Activated B cell treated with CpG ODN at 0.5 μM for 24 hours (primary cell): Measurements from ENCODE around the gene SULT1C4. TPM values are rescaled to one million over a fixed set of nuclear protein-coding genes. Genes with fewer than 3 reads are reported as not detected.

ENCODE experiments used
- ATAC-seq: fragments of 200-7000 bp; cut with Tn5 transposase; one replicate; pipeline ENCODE4 v1.10.0; 2021; ENCODE audit warnings: low read depth, mild to moderate bottlenecking, moderate library complexity
- CTCF ChIA-PET: fragments of 350-600 bp; sonication (Branson Sonifier 250); formaldehyde crosslinking; loops from one replicate; lab custom pipeline; 2021; ENCODE audit warnings: antibody characterized with exemption; lab: Charles Lee
- POLR2A ChIA-PET: fragments of 350-600 bp; sonication (Branson Sonifier 250); formaldehyde crosslinking; loops from one replicate; lab custom pipeline; 2021; ENCODE audit warnings: antibody characterized with exemption; lab: Charles Lee
- DNase-seq: peaks from one replicate; pipeline ENCODE4 v3.0.0; 2022
- H3K27ac Mint-ChIP-seq: one replicate; pipeline ENCODE4 v1.8.0; 2020; ENCODE audit warnings: mixed read lengths
- H3K27me3 Mint-ChIP-seq: one replicate; pipeline ENCODE4 v1.8.0; 2021; ENCODE audit warnings: mixed read lengths
- H3K36me3 Mint-ChIP-seq: one replicate; pipeline ENCODE4 v1.8.0; 2021; ENCODE audit warnings: low read depth, mixed read lengths
- H3K4me1 Mint-ChIP-seq: one replicate; pipeline ENCODE4 v1.8.0; 2021; ENCODE audit warnings: mixed read lengths
- H3K4me3 Mint-ChIP-seq: one replicate; pipeline ENCODE4 v1.8.0; 2020; ENCODE audit warnings: mild to moderate bottlenecking, mixed read lengths
- H3K9me3 Mint-ChIP-seq: one replicate; pipeline ENCODE4 v1.8.0; 2020; ENCODE audit warnings: mixed read lengths
- intact Hi-C: fragments of 100-400 bp; cut with micrococcal nuclease; formaldehyde crosslinking; loops from one replicate; pipeline ENCODE4 v1.15.1; 2024
- total RNA-seq: library from RNA; stranded (reverse); gene quantifications from 2 replicates; pipeline ENCODE4 v1.2.3, GENCODE V29; 2022
- TF ChIP-seq, protein P1 (sequence below): fragments of 200-600 bp; IDR thresholded peaks from one replicate; pipeline ENCODE4 v1.8.0; 2022; ENCODE audit warnings: antibody characterized with exemption, mild to moderate bottlenecking

Gene SULT1C4
- total RNA-seq, result not detected in 2 replicates

GRCh38 chr2:108377815-108378630, at the start of gene SULT1C4:
SULT1C4 (plus strand) TSS chr2:108377954; CDS start chr2:108378338, 384 bp downstream.
- TF ChIP-seq, protein P1, sequence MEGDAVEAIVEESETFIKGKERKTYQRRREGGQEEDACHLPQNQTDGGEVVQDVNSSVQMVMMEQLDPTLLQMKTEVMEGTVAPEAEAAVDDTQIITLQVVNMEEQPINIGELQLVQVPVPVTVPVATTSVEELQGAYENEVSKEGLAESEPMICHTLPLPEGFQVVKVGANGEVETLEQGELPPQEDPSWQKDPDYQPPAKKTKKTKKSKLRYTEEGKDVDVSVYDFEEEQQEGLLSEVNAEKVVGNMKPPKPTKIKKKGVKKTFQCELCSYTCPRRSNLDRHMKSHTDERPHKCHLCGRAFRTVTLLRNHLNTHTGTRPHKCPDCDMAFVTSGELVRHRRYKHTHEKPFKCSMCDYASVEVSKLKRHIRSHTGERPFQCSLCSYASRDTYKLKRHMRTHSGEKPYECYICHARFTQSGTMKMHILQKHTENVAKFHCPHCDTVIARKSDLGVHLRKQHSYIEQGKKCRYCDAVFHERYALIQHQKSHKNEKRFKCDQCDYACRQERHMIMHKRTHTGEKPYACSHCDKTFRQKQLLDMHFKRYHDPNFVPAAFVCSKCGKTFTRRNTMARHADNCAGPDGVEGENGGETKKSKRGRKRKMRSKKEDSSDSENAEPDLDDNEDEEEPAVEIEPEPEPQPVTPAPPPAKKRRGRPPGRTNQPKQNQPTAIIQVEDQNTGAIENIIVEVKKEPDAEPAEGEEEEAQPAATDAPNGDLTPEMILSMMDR, result no peak
- H3K9me3 Mint-ChIP-seq, result no peaks in the 10 kb centered on the region
- peaks cover 2% of the 10 kb centered on the region for H3K4me1 Mint-ChIP-seq
- ChIA-PET POLR2A (no interaction called here), CTCF (no interaction called here)
- H3K27me3 Mint-ChIP-seq, result peaks cover 4% of the 10 kb centered on the region
- no peak for ATAC-seq
- DNase-seq, result no peak
- intact Hi-C loops, result no loop called here
- peak within 1 kb of the TSS; percentile 6 for H3K4me3 Mint-ChIP-seq
- no peaks in the 10 kb centered on the region for H3K36me3 Mint-ChIP-seq
- H3K27ac Mint-ChIP-seq, result no peak within 1 kb of the TSS

DNA sequence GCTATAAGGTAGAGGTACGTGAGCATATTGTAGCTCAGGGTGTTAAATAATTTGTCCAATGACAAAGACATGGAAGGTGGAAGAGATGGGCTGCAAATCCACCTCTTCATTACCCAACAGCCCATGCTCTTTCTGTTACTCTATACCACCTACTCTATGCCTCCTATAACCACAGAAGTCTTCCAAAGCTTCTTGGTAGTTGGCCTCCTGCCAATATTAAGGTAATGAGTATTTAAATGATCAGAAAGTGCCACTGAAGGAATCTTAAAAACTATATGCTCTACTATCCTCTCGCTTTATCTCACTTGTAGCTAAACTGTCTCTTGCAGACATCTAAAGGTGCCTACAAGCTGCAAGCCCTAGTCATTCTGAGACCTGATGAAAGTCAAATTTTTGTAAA, 48.0 kb upstream of the SULT1C4 start:
- no peak for ATAC-seq
- H3K4me3 Mint-ChIP-seq, result no peak overlapping the region
- peaks cover 5% of the 10 kb centered on the region for H3K4me1 Mint-ChIP-seq
- TF ChIP-seq, protein P1, result no peak
- H3K27me3 Mint-ChIP-seq, result peaks cover under 1% of the 10 kb centered on the region
- CTCF ChIA-PET, result interaction anchor here (0.8 kb wide), 1 partner anchor 9 kb away, joined by 3 read pairs; no protein-coding TSS in a partner anchor
- intact Hi-C loops, result no loop called here
- H3K36me3 Mint-ChIP-seq, result no peaks in the 10 kb centered on the region
- no peaks in the 10 kb centered on the region for H3K9me3 Mint-ChIP-seq
- POLR2A ChIA-PET, result no interaction called here
- no peak overlapping the region for H3K27ac Mint-ChIP-seq
- no peak for DNase-seq

DNA sequence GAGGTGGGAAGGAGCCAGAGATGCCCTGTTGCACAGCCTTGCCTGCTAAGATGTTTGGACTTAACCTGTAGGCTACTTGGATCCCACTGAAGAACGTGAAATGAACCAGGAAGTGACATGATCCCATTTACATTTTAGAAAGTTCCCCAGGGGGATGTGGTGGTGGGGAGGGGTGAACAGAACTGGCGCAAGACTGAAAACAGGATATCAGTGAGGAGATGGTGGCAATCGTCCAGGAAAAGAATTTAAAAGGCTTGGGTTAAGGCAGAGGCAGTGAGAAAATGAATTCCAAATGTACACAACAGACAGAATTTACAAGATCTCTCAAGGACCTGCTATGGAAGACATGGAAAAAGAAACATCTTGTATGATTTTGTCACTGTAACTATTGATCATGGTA, 46.8 kb upstream of the SULT1C4 start:
- TF ChIP-seq, protein P1, result no peak
- ChIA-PET POLR2A (no interaction called here), CTCF (no interaction called here)
- Mint-ChIP-seq H3K36me3 (no peaks in the 10 kb centered on the region), H3K4me1 (peaks cover 5% of the 10 kb centered on the region), H3K4me3 (no peak overlapping the region), H3K27ac (no peak overlapping the region), H3K27me3 (peaks cover 4% of the 10 kb centered on the region), H3K9me3 (no peaks in the 10 kb centered on the region)
- ATAC-seq, result no peak
- intact Hi-C loops, result no loop called here
- no peak for DNase-seq

DNA sequence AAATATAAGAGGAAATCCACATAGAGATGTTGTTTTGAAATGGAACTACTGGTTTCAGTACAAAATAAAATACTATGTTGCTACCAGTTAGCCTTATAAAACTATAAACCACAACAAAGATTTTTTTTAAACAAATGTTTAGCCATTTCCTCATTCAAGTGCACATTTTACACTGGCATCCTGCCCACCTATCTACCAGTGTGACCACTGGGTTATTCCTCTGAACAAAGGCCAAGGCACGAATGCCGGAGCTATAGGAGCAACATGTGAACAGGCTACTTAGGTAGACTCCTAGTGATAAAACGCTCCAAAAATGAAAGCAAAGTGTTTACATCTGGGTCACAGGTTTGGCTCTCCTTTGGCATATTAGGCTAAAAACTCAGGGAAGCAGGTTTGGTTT, 31.8 kb upstream of the SULT1C4 start:
- H3K36me3 Mint-ChIP-seq, result no peaks in the 10 kb centered on the region
- TF ChIP-seq, protein P1, result no peak
- ChIA-PET CTCF (no interaction called here), POLR2A (no interaction called here)
- intact Hi-C loops, result no loop called here
- no peaks in the 10 kb centered on the region for H3K4me1 Mint-ChIP-seq
- no peak overlapping the region for H3K4me3 Mint-ChIP-seq
- ATAC-seq (no peak), DNase-seq (no peak)
- H3K9me3 Mint-ChIP-seq, result no peaks in the 10 kb centered on the region
- no peak overlapping the region for H3K27ac Mint-ChIP-seq
- peaks cover 13% of the 10 kb centered on the region for H3K27me3 Mint-ChIP-seq

DNA sequence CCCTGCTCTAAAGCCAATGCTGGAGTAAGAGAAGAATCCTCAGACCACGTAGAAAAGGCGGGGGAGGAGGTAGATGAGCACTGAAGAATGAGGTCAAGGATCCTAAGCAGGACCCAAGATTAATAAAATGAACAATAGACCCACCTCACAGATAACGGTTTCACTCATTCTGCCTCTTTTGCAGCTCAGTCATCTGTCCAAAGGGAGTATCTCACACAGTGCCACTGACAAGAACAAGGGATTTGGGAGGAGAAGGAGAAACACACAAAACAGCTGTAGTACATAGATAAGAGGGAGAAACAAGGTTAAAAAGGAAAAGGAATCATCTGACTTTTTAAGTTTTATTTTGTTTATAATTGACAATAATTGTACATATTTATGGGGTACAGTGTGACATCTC, 30.9 kb upstream of the SULT1C4 start:
- H3K27me3 Mint-ChIP-seq, result peaks cover 13% of the 10 kb centered on the region
- CTCF ChIA-PET, result no interaction called here

More for the DNA sequence above, 30.9 kb upstream of the SULT1C4 start:
- POLR2A ChIA-PET, result no interaction called here
- Mint-ChIP-seq H3K36me3 (no peaks in the 10 kb centered on the region), H3K27ac (no peak overlapping the region), H3K4me1 (no peaks in the 10 kb centered on the region), H3K9me3 (no peaks in the 10 kb centered on the region), H3K4me3 (no peak overlapping the region)
- DNase-seq, result no peak
- ATAC-seq, result no peak
- TF ChIP-seq, protein P1, result no peak
- intact Hi-C loops, result no loop called here
